IMR-90 (cell line): ENCODE data around the gene ZBTB46. TPM values are rescaled to one million over a fixed set of nuclear protein-coding genes. Genes with fewer than 3 reads are reported as not detected.

Source experiments
- ATAC-seq: fragments of 200-7000 bp; cut with Tn5 transposase; 2 replicates; pipeline ENCODE4 v1.9.1; 2020; ENCODE audit warnings: low read depth, mild to moderate bottlenecking, moderate library complexity
- BruUV-seq: library from RNA; stranded (reverse); fragments of 400-500 nt; replicated peaks from 2 replicates; lab custom pipeline; 2021; lab: Mats Ljungman, UMichigan
- CTCF ChIA-PET: fragments of 300-600 bp; formaldehyde crosslinking; extraction: SDS; loops from one replicate; lab custom pipeline; 2021; ENCODE audit warnings: antibody characterized with exemption; lab: Yijun Ruan, JAX
- POLR2A ChIA-PET: fragments of 300-600 bp; sonication (Branson Sonifier 250); formaldehyde crosslinking; loops from one replicate; lab custom pipeline; 2022; ENCODE audit warnings: antibody characterized with exemption; ENCODE audit not compliant: unreplicated experiment; lab: Charles Lee
- DNase-seq: peaks from one replicate; pipeline ENCODE4 v3.0.0; 2013
- H2AFZ ChIP-seq: replicated peaks from 2 replicates; pipeline ENCODE3; 2013; ENCODE audit warnings: low read length, mild to moderate bottlenecking; ENCODE audit not compliant: poor library complexity
- H2AK5ac ChIP-seq: 2 replicates; pipeline ENCODE4 v1.6.1; 2013; ENCODE audit warnings: low read depth, low read length, inconsistent platforms
- H2AK9ac ChIP-seq: replicated peaks from 2 replicates; pipeline ENCODE3; 2013; ENCODE audit warnings: mild to moderate bottlenecking, low read depth, low read length, moderate library complexity; ENCODE audit not compliant: poor library complexity
- H2BK120ac ChIP-seq: 2 replicates; pipeline ENCODE4 v1.6.1; 2013; ENCODE audit warnings: low read depth, low read length, inconsistent platforms
- H2BK15ac ChIP-seq: 3 replicates; pipeline ENCODE4 v1.6.1; 2013; ENCODE audit warnings: low read depth, low read length, inconsistent platforms
- H2BK20ac ChIP-seq: 2 replicates; pipeline ENCODE4 v1.6.1; 2013; ENCODE audit warnings: low read depth, mild to moderate bottlenecking, inconsistent platforms, low read length, moderate library complexity
- H2BK5ac ChIP-seq: 2 replicates; pipeline ENCODE4 v1.6.1; 2013; ENCODE audit warnings: mild to moderate bottlenecking, low read depth, low read length, inconsistent platforms; ENCODE audit not compliant: poor library complexity, severe bottlenecking
- H3K14ac ChIP-seq: replicated peaks from 2 replicates; pipeline ENCODE4 v1.6.1; 2013; ENCODE audit warnings: low read depth, low read length, inconsistent platforms
- H3K18ac ChIP-seq: 2 replicates; pipeline ENCODE4 v1.6.1; 2013; ENCODE audit warnings: low read depth, low read length, control low read depth
- H3K23ac ChIP-seq: 2 replicates; pipeline ENCODE4 v1.6.1; 2013; ENCODE audit warnings: low read depth, low read length, inconsistent platforms
- H3K27ac ChIP-seq: 2 replicates; pipeline ENCODE4 v1.5.1; 2013; ENCODE audit warnings: mild to moderate bottlenecking, control low read depth, low read length; ENCODE audit not compliant: insufficient read depth
- H3K27me3 ChIP-seq: 2 replicates; pipeline ENCODE4 v1.6.1; 2013; ENCODE audit warnings: low read length; ENCODE audit not compliant: control insufficient read depth, insufficient read depth
- H3K36me3 ChIP-seq: 2 replicates; pipeline ENCODE4 v1.6.1; 2013; ENCODE audit warnings: low read length, mixed read lengths; ENCODE audit not compliant: control insufficient read depth, insufficient read depth
- H3K4ac ChIP-seq: 2 replicates; pipeline ENCODE4 v1.6.1; 2013; ENCODE audit warnings: low read depth, low read length, inconsistent platforms
- H3K4me1 ChIP-seq: 2 replicates; pipeline ENCODE4 v1.6.1; 2013; ENCODE audit warnings: low read length, mixed read lengths; ENCODE audit not compliant: control insufficient read depth, insufficient read depth
- H3K4me2 ChIP-seq: 2 replicates; pipeline ENCODE4 v1.6.1; 2013; ENCODE audit warnings: low read depth, mild to moderate bottlenecking, control low read depth, low read length, moderate library complexity
- H3K4me3 ChIP-seq: 2 replicates; pipeline ENCODE4 v1.5.1; 2013; ENCODE audit warnings: low read depth, mild to moderate bottlenecking, control low read depth, low read length, moderate library complexity; ENCODE audit not compliant: insufficient read depth
- H3K56ac ChIP-seq: 2 replicates; pipeline ENCODE4 v1.6.1; 2013; ENCODE audit warnings: low read length, inconsistent platforms; ENCODE audit not compliant: insufficient read depth; ENCODE audit errors: extremely low read depth
- H3K79me1 ChIP-seq, 2 experiments: 2 replicates each; pipeline ENCODE4 v1.6.1; 2013; ENCODE audit warnings: low read length in 2 of 2, inconsistent platforms in 1 of 2, low read depth in 1 of 2
- H3K9ac ChIP-seq: 2 replicates; pipeline ENCODE4 v1.6.1; 2013; ENCODE audit warnings: low read depth, low read length, control low read depth
- H3K9me1 ChIP-seq: 2 replicates; pipeline ENCODE4 v1.6.1; 2013; ENCODE audit warnings: low read length, inconsistent platforms; ENCODE audit not compliant: insufficient read depth
- H3K9me3 ChIP-seq: 2 replicates; pipeline ENCODE4 v1.6.1; 2013; ENCODE audit warnings: low read length; ENCODE audit not compliant: control insufficient read depth, insufficient read depth
- H4K20me1 ChIP-seq: 2 replicates; pipeline ENCODE4 v1.6.1; 2013; ENCODE audit warnings: low read length, inconsistent platforms; ENCODE audit not compliant: insufficient read depth
- H4K5ac ChIP-seq: 2 replicates; pipeline ENCODE4 v1.6.1; 2013; ENCODE audit warnings: mild to moderate bottlenecking, low read depth, low read length, control low read depth
- H4K8ac ChIP-seq, 2 experiments: 2 replicates each; pipeline ENCODE4 v1.6.1; 2013; ENCODE audit warnings: low read depth in 2 of 2, low read length in 2 of 2, control low read depth in 1 of 2, inconsistent platforms in 1 of 2
- H4K91ac ChIP-seq: 2 replicates; pipeline ENCODE4 v1.6.1; 2013; ENCODE audit warnings: low read depth, low read length, inconsistent platforms; ENCODE audit not compliant: insufficient read depth
- BHLHE40 ChIP-seq: fragments of 150-350 bp; IDR thresholded peaks from 2 replicates; pipeline ENCODE4 v1.6.1; 2016; ENCODE audit warnings: mild to moderate bottlenecking, low read depth, low read length
- CEBPB ChIP-seq: IDR thresholded peaks from 2 replicates; pipeline ENCODE4 v1.6.1; 2012; ENCODE audit warnings: low read depth, low read length, improper control_type of control experiment
- ELK1 ChIP-seq: fragments of 150-350 bp; IDR thresholded peaks from 2 replicates; pipeline ENCODE4 v1.6.1; 2016; ENCODE audit warnings: low read depth, mild to moderate bottlenecking, low read length, moderate library complexity, borderline replicate concordance
- MAFK ChIP-seq: IDR thresholded peaks from 2 replicates; pipeline ENCODE4 v1.6.1; 2012; ENCODE audit warnings: low read depth, low read length, improper control_type of control experiment
- MAZ ChIP-seq: IDR thresholded peaks from 2 replicates; pipeline ENCODE4 v1.6.1; 2012; ENCODE audit warnings: low read depth, mild to moderate bottlenecking, low read length, improper control_type of control experiment, moderate library complexity, borderline replicate concordance
- NFE2L2 ChIP-seq: fragments of 150-350 bp; IDR thresholded peaks from 2 replicates; pipeline ENCODE4 v1.6.1; 2016; ENCODE audit warnings: low read depth, mild to moderate bottlenecking, low read length
- POLR2A ChIP-seq: IDR thresholded peaks from 2 replicates; pipeline ENCODE4 v1.6.1; 2012; ENCODE audit warnings: mild to moderate bottlenecking, low read depth, low read length
- RCOR1 ChIP-seq: IDR thresholded peaks from 2 replicates; pipeline ENCODE4 v1.6.1; 2012; ENCODE audit warnings: mild to moderate bottlenecking, low read length, improper control_type of control experiment; ENCODE audit not compliant: insufficient replicate concordance
- RFX5 ChIP-seq: IDR thresholded peaks from 2 replicates; pipeline ENCODE4 v1.8.0; 2012; ENCODE audit warnings: low read depth, mild to moderate bottlenecking, low read length, moderate library complexity
- USF2 ChIP-seq: fragments of 150-350 bp; IDR thresholded peaks from 2 replicates; pipeline ENCODE4 v1.6.1; 2017; ENCODE audit warnings: mild to moderate bottlenecking, antibody characterized with exemption, low read length, low read depth
- WGBS, 2 experiments: methylation state at CpG; one replicate each; pipeline versions ENCODE4 v1.1.5 to v1.1.7; 2013; ENCODE audit warnings: missing lambda C conversion rate in 2 of 2; ENCODE audit not compliant: insufficient read length in 1 of 2; ENCODE audit errors: extremely low coverage in 2 of 2; 5-methylcytosine and 5-hydroxymethylcytosine counted together
- dilution Hi-C: fragments of 300-500 bp; cut with HindIII; formaldehyde crosslinking; loops from one replicate; pipeline ENCODE4 v1.14.3; 2018; ENCODE audit warnings: low sequenced_read_pairs; ENCODE audit not compliant: unreplicated experiment
- in situ Hi-C: fragments of 300-500 bp; cut with MboI; formaldehyde crosslinking; loops from 3 replicates; pipeline ENCODE4 v1.14.3; 2019; ENCODE audit warnings: low sequenced_read_pairs, inconsistent platforms, mixed read lengths
- intact Hi-C: fragments of 100-400 bp; cut with micrococcal nuclease; formaldehyde crosslinking; loops from 2 replicates; pipeline ENCODE4 v1.10.0; 2022
- polyA plus RNA-seq, 3 experiments: library from polyadenylated mRNA; depleted of rRNA; stranded (reverse); fragments of >200 nt; gene quantifications; 2 replicates each; pipeline ENCODE4 v1.2.3, GENCODE V29; 2012; ENCODE audit warnings: low replicate concordance in 1 of 3
- total RNA-seq: library from RNA; depleted of rRNA; stranded (reverse); fragments of >200 nt; gene quantifications from 2 replicates; pipeline ENCODE4 v1.2.3, GENCODE V29; 2012
- TF ChIP-seq, protein P1 (sequence below): conservative IDR thresholded peaks from 2 replicates; pipeline ENCODE4 v1.5.1; 2012; ENCODE audit warnings: mild to moderate bottlenecking, low read depth, low read length, improper control_type of control experiment

ZBTB46 gene
- total and polyA plus RNA-seq, 2 of the 4 experiments (the other 2 are of a cell fraction) = 4.2 to 14.9 TPM

GRCh38 chr20:63778857-63779256, 52.2 kb downstream of the ZBTB46 start:
- Histone ChIP-seq H2AK5ac (no peak overlapping the region), H3K9me3 (no peaks in the 10 kb centered on the region), H2BK20ac (no peak overlapping the region), H3K18ac (no peak overlapping the region), H3K36me3 (no peaks in the 10 kb centered on the region; the same call in 1 of the 2 replicates), H3K14ac (no peak overlapping the region), H2AK9ac (peak overlapping the region; percentile 88), H3K27me3 (no peaks in the 10 kb centered on the region), H2AFZ (no peak overlapping the region), H3K9ac (no peak overlapping the region), H2BK5ac (no peak overlapping the region), H3K4me2 (no peak overlapping the region), H3K23ac (no peak overlapping the region), H2BK15ac (no peak overlapping the region), H3K56ac (no peak overlapping the region), H2BK120ac (no peak overlapping the region), H3K27ac (no peak overlapping the region), H3K79me1 (peaks cover 11 to 45% of the 10 kb centered on the region in 2 experiments), H4K5ac (no peak overlapping the region), H3K4ac (no peak overlapping the region), H3K4me3 (no peak overlapping the region), H4K8ac (no peak overlapping the region), H4K91ac (no peak overlapping the region; the same call in 1 of the 2 replicates), H3K4me1 (peaks cover 5% of the 10 kb centered on the region; the same call in 1 of the 2 replicates), H4K20me1 (peaks cover 25% of the 10 kb centered on the region), H3K9me1 (no peaks in the 10 kb centered on the region)
- no peak for ATAC-seq
- intact Hi-C loops (loop anchor here (5.0 kb wide), 1 partner anchor 193 kb away; no protein-coding TSS in a partner anchor), in situ Hi-C loops (no loop called here), dilution Hi-C loops (no loop called here)
- TF ChIP-seq USF2 = no peak
- no peak for TF ChIP-seq BHLHE40
- no peak for TF ChIP-seq ELK1
- TF ChIP-seq MAZ = no peak
- TF ChIP-seq RCOR1 = no peak
- TF ChIP-seq, protein P1, sequence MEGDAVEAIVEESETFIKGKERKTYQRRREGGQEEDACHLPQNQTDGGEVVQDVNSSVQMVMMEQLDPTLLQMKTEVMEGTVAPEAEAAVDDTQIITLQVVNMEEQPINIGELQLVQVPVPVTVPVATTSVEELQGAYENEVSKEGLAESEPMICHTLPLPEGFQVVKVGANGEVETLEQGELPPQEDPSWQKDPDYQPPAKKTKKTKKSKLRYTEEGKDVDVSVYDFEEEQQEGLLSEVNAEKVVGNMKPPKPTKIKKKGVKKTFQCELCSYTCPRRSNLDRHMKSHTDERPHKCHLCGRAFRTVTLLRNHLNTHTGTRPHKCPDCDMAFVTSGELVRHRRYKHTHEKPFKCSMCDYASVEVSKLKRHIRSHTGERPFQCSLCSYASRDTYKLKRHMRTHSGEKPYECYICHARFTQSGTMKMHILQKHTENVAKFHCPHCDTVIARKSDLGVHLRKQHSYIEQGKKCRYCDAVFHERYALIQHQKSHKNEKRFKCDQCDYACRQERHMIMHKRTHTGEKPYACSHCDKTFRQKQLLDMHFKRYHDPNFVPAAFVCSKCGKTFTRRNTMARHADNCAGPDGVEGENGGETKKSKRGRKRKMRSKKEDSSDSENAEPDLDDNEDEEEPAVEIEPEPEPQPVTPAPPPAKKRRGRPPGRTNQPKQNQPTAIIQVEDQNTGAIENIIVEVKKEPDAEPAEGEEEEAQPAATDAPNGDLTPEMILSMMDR = no peak
- TF ChIP-seq MAFK = no peak
- no peak for TF ChIP-seq POLR2A
- TF ChIP-seq NFE2L2 = no peak
- TF ChIP-seq RFX5 = no peak
- TF ChIP-seq CEBPB = no peak
- BruUV-seq = no TSS peak
- CTCF ChIA-PET = no interaction called here
- 94% methylated on average over 3 of the region's 9 CpGs; no CpG with 5 or more reads in 1 of the 2 experiments for WGBS, 2 experiments
- no peak for DNase-seq
- POLR2A ChIA-PET = no interaction called here
